Liver (tissue), 3 donors: ENCODE measurements around the gene APBA2.

ENCODE experiments used
- ATF3 ChIP-seq: IDR thresholded peaks from 2 replicates; pipeline ENCODE4 v1.6.1; 2016; ENCODE audit warnings: antibody characterized with exemption
- CTCF ChIP-seq: fragments of 150-350 bp; IDR thresholded peaks from 2 replicates; pipeline ENCODE4 v1.5.1; 2017; ENCODE audit warnings: improper control_type of control experiment, low read depth, low read length; ENCODE audit not compliant: missing input control
- GABPA ChIP-seq, 2 donors: IDR thresholded peaks in 1 of 2; conservative IDR thresholded peaks in 1 of 2; 2 replicates each; pipeline ENCODE4 v1.6.1; 2016; ENCODE audit warnings: antibody characterized with exemption in 2 of 2, mild to moderate bottlenecking in 1 of 2, moderate library complexity in 1 of 2
- HNF4A ChIP-seq, 2 donors: conservative IDR thresholded peaks; 2 replicates each; pipeline ENCODE4 v1.6.1; 2016; ENCODE audit warnings: antibody characterized with exemption in 2 of 2, mild to moderate bottlenecking in 2 of 2
- RAD21 ChIP-seq, 2 donors: IDR thresholded peaks; 2 replicates each; pipeline ENCODE4 v1.6.1; 2016; ENCODE audit warnings: antibody characterized with exemption in 2 of 2, mild to moderate bottlenecking in 2 of 2
- SP1 ChIP-seq: IDR thresholded peaks from 2 replicates; pipeline ENCODE4 v1.6.1; 2018; ENCODE audit warnings: antibody characterized with exemption, mild to moderate bottlenecking
- YY1 ChIP-seq: IDR thresholded peaks from 2 replicates; pipeline ENCODE4 v1.6.1; 2016; ENCODE audit warnings: antibody characterized with exemption, mild to moderate bottlenecking
- TF ChIP-seq, protein P1 (sequence below): IDR thresholded peaks from 2 replicates; pipeline ENCODE4 v1.6.1; 2016; ENCODE audit warnings: antibody characterized with exemption
- donor health status: healthy.
- donor health status: healthy.

GRCh38 chr15:29083858-29084257 lies 198.1 kb downstream of the APBA2 start:
- TF ChIP-seq SP1 = no peak
- TF ChIP-seq ATF3 = no peak
- TF ChIP-seq YY1 = no peak
- TF ChIP-seq CTCF = no peak
- no peak for TF ChIP-seq RAD21 (IDR thresholded peaks at IDR 0.05)
- TF ChIP-seq, protein P1, sequence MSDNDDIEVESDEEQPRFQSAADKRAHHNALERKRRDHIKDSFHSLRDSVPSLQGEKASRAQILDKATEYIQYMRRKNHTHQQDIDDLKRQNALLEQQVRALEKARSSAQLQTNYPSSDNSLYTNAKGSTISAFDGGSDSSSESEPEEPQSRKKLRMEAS = no peak
- TF ChIP-seq GABPA (IDR thresholded peaks at IDR 0.05 in 1 of 2, conservative IDR thresholded peaks at IDR 0.05 in 1 of 2) = no peak
- TF ChIP-seq HNF4A (conservative IDR thresholded peaks at IDR 0.05) = no peak
